HEK293T (cell line): ENCODE results near the gene DCTPP1.

Experiments
- FOXK2 ChIP-seq: fragments of 450-650 bp; IDR thresholded peaks from 2 replicates; pipeline ENCODE4 v1.6.1; 2016; ENCODE audit warnings: mild to moderate bottlenecking
- FOXM1 ChIP-seq: fragments of 450-650 bp; IDR thresholded peaks from 2 replicates; pipeline ENCODE4 v1.6.1; 2017; ENCODE audit warnings: mild to moderate bottlenecking, borderline replicate concordance
- HDGF ChIP-seq: fragments of 450-650 bp; IDR thresholded peaks from 2 replicates; pipeline ENCODE4 v1.6.1; 2017; ENCODE audit warnings: antibody characterized with exemption, borderline replicate concordance
- NFRKB ChIP-seq: fragments of 450-650 bp; IDR thresholded peaks from 2 replicates; pipeline ENCODE4 v1.6.1; 2016; ENCODE audit warnings: mild to moderate bottlenecking, moderate library complexity
- SP1 ChIP-seq: fragments of 450-650 bp; IDR thresholded peaks from 2 replicates; pipeline ENCODE4 v1.6.1; 2017
- SUZ12 ChIP-seq: fragments of 450-650 bp; IDR thresholded peaks from 2 replicates; pipeline ENCODE4 v1.6.1; 2016; ENCODE audit warnings: mild to moderate bottlenecking
- TARDBP ChIP-seq: fragments of 450-650 bp; IDR thresholded peaks from 2 replicates; pipeline ENCODE4 v1.6.1; 2016
- ZNF384 ChIP-seq: fragments of 450-650 bp; IDR thresholded peaks from 2 replicates; pipeline ENCODE4 v1.6.1; 2016

- TF ChIP-seq FOXK2 (no peak), FOXM1 (no peak), SP1 (no peak), ZNF384 (no peak), HDGF (no peak; the same call in 1 of the 2 replicates), SUZ12 (no peak), TARDBP (no peak), NFRKB (no peak)
Measured at GRCh38 chr16:30430428-30430970, 669 bp upstream of the DCTPP1 start.
